C4-2B (cell line): Measurements from ENCODE around the gene CNTRL.

ENCODE experiments used
- CTCF ChIP-seq: fragments of 450-650 bp; conservative IDR thresholded peaks from 2 replicates; pipeline ENCODE4 v1.5.1; 2017; ENCODE audit warnings: mild to moderate bottlenecking
- ZFX ChIP-seq: fragments of 450-650 bp; IDR thresholded peaks from 2 replicates; pipeline ENCODE4 v1.6.1; 2017

DNA sequence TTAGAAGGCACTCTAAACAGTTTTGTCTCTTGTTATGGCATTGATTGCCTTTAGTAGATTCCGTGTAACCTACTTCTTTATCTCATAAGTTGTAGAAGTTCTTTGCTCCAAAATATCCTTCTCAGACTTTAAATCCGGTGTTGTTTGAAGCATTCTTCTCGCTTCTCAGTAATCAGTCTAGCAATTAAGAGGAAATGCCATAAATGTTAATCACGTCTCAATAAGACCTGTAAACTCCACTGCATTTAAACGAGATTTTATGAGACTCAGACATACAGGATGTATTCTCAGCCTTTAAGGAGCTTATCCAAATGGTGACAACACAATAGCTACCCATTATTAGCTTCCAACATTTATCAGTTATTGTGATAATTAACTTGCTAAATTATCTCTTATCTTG lies 16.9 kb upstream of the CNTRL start:
- TF ChIP-seq CTCF, result no peak
- TF ChIP-seq ZFX, result no peak
